Measurements from ENCODE around the gene GALNT12. TPM values are rescaled to one million over a fixed set of nuclear protein-coding genes. Genes with fewer than 3 reads are reported as not detected.

The GALNT12 gene
- total and polyA plus RNA-seq, 2 experiments from 2014 or later = 13.9 to 16.4 TPM

GRCh38 chr9:98823666-98824334 is 16.3 kb downstream of the GALNT12 start:
- Histone ChIP-seq H3K4me3 (no peak overlapping the region), H3K36me3 (replicated peaks; ENCODE audit: insufficient read depth, low read depth) (no peaks in the 10 kb centered on the region), H3K9me2 (replicated peaks; ENCODE audit: insufficient read depth) (no peaks in the 10 kb centered on the region), H3K27me3 (no peaks in the 10 kb centered on the region), H3K4me2 (no peak overlapping the region), H3K79me2 (no peaks in the 10 kb centered on the region), H4K20me1 (ENCODE audit: insufficient read depth, poor library complexity, severe bottlenecking) (no peaks in the 10 kb centered on the region), H2AFZ (no peak overlapping the region), H3K4me1 (ENCODE audit: insufficient read depth) (no peaks in the 10 kb centered on the region), H3K9me3 (ENCODE audit: low read depth) (no peaks in the 10 kb centered on the region), H3K27ac (no peak overlapping the region)
- no peak for DNase-seq (ENCODE audit: low spot score)
- WGBS (ENCODE audit: low lambda C conversion rate, missing lambda C conversion rate) = 97% methylated on average over 3 of the region's 3 CpGs
- TF ChIP-seq EZH2 (IDR thresholded peaks at IDR 0.05; ENCODE audit: borderline replicate concordance) (no peak), CTCF (IDR thresholded peaks at IDR 0.05; ENCODE audit: poor library complexity) (no peak), EZH2phosphoT487 (IDR thresholded peaks at IDR 0.05; ENCODE audit: low read depth, severe bottlenecking, unreplicated experiment) (no peak)

- Histone ChIP-seq H3K4me2 (no peak overlapping the region), H3K36me3 (replicated peaks; ENCODE audit: insufficient read depth, low read depth) (no peaks in the 10 kb centered on the region), H3K4me3 (no peak overlapping the region), H3K9me3 (ENCODE audit: low read depth) (no peaks in the 10 kb centered on the region), H3K79me2 (no peaks in the 10 kb centered on the region), H4K20me1 (ENCODE audit: insufficient read depth, poor library complexity, severe bottlenecking) (no peaks in the 10 kb centered on the region), H3K27ac (no peak overlapping the region), H3K27me3 (no peaks in the 10 kb centered on the region), H3K4me1 (ENCODE audit: insufficient read depth) (no peaks in the 10 kb centered on the region), H2AFZ (no peak overlapping the region), H3K9me2 (replicated peaks; ENCODE audit: insufficient read depth) (no peaks in the 10 kb centered on the region)
- TF ChIP-seq EZH2 (IDR thresholded peaks at IDR 0.05; ENCODE audit: borderline replicate concordance) (no peak), EZH2phosphoT487 (IDR thresholded peaks at IDR 0.05; ENCODE audit: low read depth, severe bottlenecking, unreplicated experiment) (no peak), CTCF (IDR thresholded peaks at IDR 0.05; ENCODE audit: poor library complexity) (no peak)
- 93% methylated on average over 3 of the region's 3 CpGs for WGBS (ENCODE audit: low lambda C conversion rate, missing lambda C conversion rate)
- no peak for DNase-seq (ENCODE audit: low spot score)
Observed at GRCh38 chr9:98825414-98825813, 17.9 kb downstream of the GALNT12 start.

GRCh38 chr9:98826716-98827115 is 19.2 kb downstream of the GALNT12 start:
- H4K20me1 ChIP-seq (ENCODE audit: insufficient read depth, poor library complexity, severe bottlenecking) = no peaks in the 10 kb centered on the region
- no peak overlapping the region for H3K4me3 ChIP-seq
- H3K4me1 ChIP-seq (ENCODE audit: insufficient read depth) = no peaks in the 10 kb centered on the region
- 95% methylated on average over 17 of the region's 20 CpGs for WGBS (ENCODE audit: low lambda C conversion rate, missing lambda C conversion rate)
- no peak overlapping the region for H3K27ac ChIP-seq
- H2AFZ ChIP-seq = no peak overlapping the region
- H3K27me3 ChIP-seq = no peaks in the 10 kb centered on the region
- H3K9me2 ChIP-seq (replicated peaks; ENCODE audit: insufficient read depth) = no peaks in the 10 kb centered on the region
- no peak for TF ChIP-seq EZH2 (IDR thresholded peaks at IDR 0.05; ENCODE audit: borderline replicate concordance)
- TF ChIP-seq CTCF (IDR thresholded peaks at IDR 0.05; ENCODE audit: poor library complexity) = no peak
- no peak for TF ChIP-seq EZH2phosphoT487 (IDR thresholded peaks at IDR 0.05; ENCODE audit: low read depth, severe bottlenecking, unreplicated experiment)
- no peaks in the 10 kb centered on the region for H3K36me3 ChIP-seq (replicated peaks; ENCODE audit: insufficient read depth, low read depth)
- no peaks in the 10 kb centered on the region for H3K9me3 ChIP-seq (ENCODE audit: low read depth)
- H3K79me2 ChIP-seq = no peaks in the 10 kb centered on the region
- no peak overlapping the region for H3K4me2 ChIP-seq
- DNase-seq (ENCODE audit: low spot score) = no peak

Measured in hepatocyte (in vitro differentiated cells).